GM12801 (cell line): Measurements from ENCODE around the gene LETM1.

Experiments
- CTCF ChIP-seq: IDR thresholded peaks from one replicate; pipeline ENCODE4 v1.5.1; 2011; ENCODE audit warnings: control low read depth; ENCODE audit not compliant: insufficient read length; ENCODE audit errors: extremely low read depth

Gene LETM1

GRCh38 chr4:1813915-1814314 is 42.0 kb downstream of the LETM1 start:
- TF ChIP-seq CTCF, result no peak

GRCh38 chr4:1813231-1813630 is 42.7 kb downstream of the LETM1 start:
- TF ChIP-seq CTCF, result no peak

GRCh38 chr4:1812720-1813119 is 43.2 kb downstream of the LETM1 start:
- TF ChIP-seq CTCF, result no peak

- TF ChIP-seq CTCF, result no peak
These were observed 45.2 kb downstream of the LETM1 start for GRCh38 chr4:1810765-1811164.

- TF ChIP-seq CTCF, result no peak
These were observed 46.0 kb downstream of the LETM1 start for GRCh38 chr4:1809754-1810502.

- no peak for TF ChIP-seq CTCF
These were observed 46.9 kb downstream of the LETM1 start for GRCh38 chr4:1808851-1809753.

- no peak for TF ChIP-seq CTCF
These were observed 47.6 kb downstream of the LETM1 start for GRCh38 chr4:1808396-1808795.
